K562 (cell line): Measurements from ENCODE around the gene CHPF. TPM values are rescaled to one million over a fixed set of nuclear protein-coding genes. Genes with fewer than 3 reads are reported as not detected.

Experiments used
- ARID1B ChIP-seq: fragments of 450-650 bp; IDR thresholded peaks from 2 replicates; pipeline ENCODE4 v1.6.1; 2016; ENCODE audit warnings: antibody characterized with exemption, mild to moderate bottlenecking, inconsistent platforms
- BDP1 ChIP-seq: IDR thresholded peaks from 3 replicates; pipeline ENCODE4 v1.6.1; 2011; ENCODE audit not compliant: insufficient read length, insufficient read depth
- CEBPB ChIP-seq: fragments of 450-650 bp; IDR thresholded peaks from 2 replicates; pipeline ENCODE4 v1.6.1; 2016; ENCODE audit warnings: missing genetic modification characterization, missing compliant biosample characterization
- CTBP1 ChIP-seq: fragments of 450-650 bp; IDR thresholded peaks from 2 replicates; pipeline ENCODE4 v1.6.1; 2016; ENCODE audit warnings: borderline replicate concordance
- CXXC5 ChIP-seq: fragments of 250-450 bp; sonication (Bioruptor Pico); IDR thresholded peaks from 2 replicates; pipeline ENCODE4 v1.8.0; 2022; ENCODE audit warnings: inconsistent platforms, mild to moderate bottlenecking, moderate library complexity
- MTF1 ChIP-seq: fragments of 250-450 bp; sonication (Bioruptor Pico); IDR thresholded peaks from 2 replicates; pipeline ENCODE4 v1.9.0; 2021; ENCODE audit warnings: moderate library complexity, mild to moderate bottlenecking, inconsistent platforms, borderline replicate concordance
- MXI1 ChIP-seq: IDR thresholded peaks from 2 replicates; pipeline ENCODE4 v1.6.1; 2011; ENCODE audit warnings: low read depth, mild to moderate bottlenecking, improper control_type of control experiment, low read length
- NR2C1 ChIP-seq, 2 experiments: fragments of 450-650 bp; IDR thresholded peaks; 2 replicates each; pipeline ENCODE4 v1.6.1; 2017; ENCODE audit warnings: mild to moderate bottlenecking in 2 of 2, antibody characterized with exemption in 1 of 2, inconsistent platforms in 1 of 2, missing compliant biosample characterization in 1 of 2, missing genetic modification characterization in 1 of 2
- PHF20 ChIP-seq: fragments of 450-650 bp; IDR thresholded peaks from 2 replicates; pipeline ENCODE4 v1.6.1; 2018; ENCODE audit not compliant: partially characterized antibody
- PRMT5 ChIP-seq: sonication (generic); formaldehyde crosslinking; IDR thresholded peaks from 2 replicates; pipeline ENCODE4 v1.5.0; 2020; ENCODE audit warnings: missing genetic modification reagents
- RAD51 ChIP-seq: fragments of 450-650 bp; IDR thresholded peaks from 2 replicates; pipeline ENCODE4 v1.7.1; 2016; ENCODE audit warnings: low read depth, mild to moderate bottlenecking, borderline replicate concordance
- STAT5A ChIP-seq: IDR thresholded peaks from 2 replicates; pipeline ENCODE4 v1.6.1; 2012; ENCODE audit warnings: low read length, inconsistent platforms, borderline replicate concordance
- XRCC5 ChIP-seq: fragments of 200-400 bp; formaldehyde crosslinking; IDR thresholded peaks from 2 replicates; pipeline ENCODE4 v1.6.1; 2017; ENCODE audit warnings: low read depth, mild to moderate bottlenecking, low read length
- ZBTB40 ChIP-seq, 2 experiments: fragments of 450-650 bp in 1 of 2; sonication (generic) in 1 of 2; formaldehyde crosslinking in 1 of 2; IDR thresholded peaks; 2 replicates each; pipeline versions ENCODE4 v1.7.1 to v1.9.0; 2016 to 2022; ENCODE audit warnings: inconsistent platforms in 1 of 2, mild to moderate bottlenecking in 1 of 2, missing genetic modification reagents in 1 of 2
- ZNF384 ChIP-seq: IDR thresholded peaks from 2 replicates; pipeline ENCODE4 v1.6.1; 2012; ENCODE audit warnings: low read depth, low read length, improper control_type of control experiment
- polyA plus RNA-seq, 8 experiments: library from polyadenylated mRNA; depleted of rRNA in 4 of 8; stranded (reverse) in 5 of 8; unstranded in 3 of 8; fragments of >200 nt; fragmentation: Nextera tagmentation in 2 of 8; fragmentation: Illumina TruSeq in 1 of 8; extraction: Ambion mirVana in 2 of 8; extraction: Trizol in 1 of 8; gene quantifications; 2 replicates each; pipeline versions ENCODE4 v1.2.1 to v1.2.3, GENCODE V29; 2011 to 2014; ENCODE audit warnings: inconsistent platforms in 1 of 8, missing spikeins in 1 of 8
- total RNA-seq, 7 experiments: library from RNA; depleted of rRNA in 6 of 7; stranded (reverse); fragments of >200 nt in 6 of 7; fragmentation: Illumina TruSeq in 2 of 7; extraction: Trizol in 2 of 7; gene quantifications; 2 replicates each; pipeline versions ENCODE4 v1.2.1 to v1.2.3, GENCODE V29; 2011 to 2021; ENCODE audit warnings: low replicate concordance in 1 of 7
- TF ChIP-seq, protein P1 (sequence below): fragments of 250-450 bp; sonication (Bioruptor Pico); IDR thresholded peaks from 2 replicates; pipeline ENCODE4 v1.4.0; 2020; ENCODE audit warnings: borderline replicate concordance

CHPF gene
- total and polyA plus RNA-seq, 9 of the 15 experiments (the other 6 are each of a cell fraction or from before 2014, with no cell fraction given) = 0.15 to 57.2 (median 7.9) TPM

- no peak for TF ChIP-seq ZBTB40 (IDR thresholded peaks at IDR 0.05)
- no peak for TF ChIP-seq ZBTB40 (CRISPR knock-in tag; IDR thresholded peaks at IDR 0.05)
- no peak for TF ChIP-seq ZNF384
- no peak for TF ChIP-seq BDP1
- no peak for TF ChIP-seq XRCC5
- TF ChIP-seq NR2C1 (IDR thresholded peaks at IDR 0.05) = no peak
- TF ChIP-seq NR2C1 (tag; IDR thresholded peaks at IDR 0.05) = no peak
- no peak for TF ChIP-seq CTBP1
- TF ChIP-seq, protein P1, sequence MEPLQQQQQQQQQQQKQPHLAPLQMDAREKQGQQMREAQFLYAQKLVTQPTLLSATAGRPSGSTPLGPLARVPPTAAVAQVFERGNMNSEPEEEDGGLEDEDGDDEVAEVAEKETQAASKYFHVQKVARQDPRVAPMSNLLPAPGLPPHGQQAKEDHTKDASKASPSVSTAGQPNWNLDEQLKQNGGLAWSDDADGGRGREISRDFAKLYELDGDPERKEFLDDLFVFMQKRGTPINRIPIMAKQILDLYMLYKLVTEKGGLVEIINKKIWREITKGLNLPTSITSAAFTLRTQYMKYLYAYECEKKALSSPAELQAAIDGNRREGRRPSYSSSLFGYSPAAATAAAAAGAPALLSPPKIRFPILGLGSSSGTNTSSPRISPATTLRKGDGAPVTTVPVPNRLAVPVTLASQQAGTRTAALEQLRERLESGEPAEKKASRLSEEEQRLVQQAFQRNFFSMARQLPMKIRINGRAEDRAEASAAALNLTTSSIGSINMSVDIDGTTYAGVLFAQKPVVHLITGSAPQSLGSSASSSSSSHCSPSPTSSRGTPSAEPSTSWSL = no peak
- no peak for TF ChIP-seq RAD51
- TF ChIP-seq MTF1 (CRISPR knock-in tag) = no peak
- peak; percentile 18; the same call in 1 of the 2 replicates for TF ChIP-seq CXXC5
- TF ChIP-seq PRMT5 (CRISPR knock-in tag) = no peak
- TF ChIP-seq ARID1B = peak; percentile 72
- TF ChIP-seq PHF20 = no peak
- TF ChIP-seq MXI1 = no peak
- no peak for TF ChIP-seq CEBPB (tag)
- TF ChIP-seq STAT5A = no peak
These were observed 21.2 kb downstream of the CHPF start (continued) for GRCh38 chr2:219522111-219523030.
